WERI-Rb-1 (cell line): Measurements from ENCODE around the gene TEX36.
A peak's percentile ranks its signal among the peaks of the same experiment; 100 is the strongest.

Experiments used
- DNase-seq: peaks from one replicate; pipeline ENCODE4 v3.0.0-alpha.2; 2020
- H3K27ac ChIP-seq: fragments of 250-450 bp; sonication (Bioruptor Pico); 2 replicates; pipeline ENCODE4 v1.5.1; 2020; ENCODE audit warnings: mild to moderate bottlenecking, moderate library complexity
- H3K27me3 ChIP-seq: fragments of 250-450 bp; sonication (Bioruptor Pico); 2 replicates; pipeline ENCODE4 v1.5.1; 2021; ENCODE audit warnings: mild to moderate bottlenecking, low read depth, moderate library complexity; ENCODE audit not compliant: insufficient read depth, severe bottlenecking
- H3K36me3 ChIP-seq: fragments of 250-450 bp; sonication (Bioruptor Pico); 2 replicates; pipeline ENCODE4 v1.5.1; 2020; ENCODE audit warnings: mild to moderate bottlenecking, moderate library complexity
- H3K4me3 ChIP-seq: 2 replicates; pipeline ENCODE4 v1.5.1; 2011; ENCODE audit warnings: low read depth, mild to moderate bottlenecking, control low read depth, low read length
- H3K9me3 ChIP-seq: fragments of 250-450 bp; sonication (Bioruptor Pico); 2 replicates; pipeline ENCODE4 v1.5.1; 2021; ENCODE audit warnings: mild to moderate bottlenecking, moderate library complexity; ENCODE audit not compliant: severe bottlenecking
- CTCF ChIP-seq: IDR thresholded peaks from 2 replicates; pipeline ENCODE4 v1.5.1; 2011; ENCODE audit warnings: low read depth, mild to moderate bottlenecking, control low read depth, inconsistent platforms, low read length

TEX36 gene

GRCh38 chr10:125633517-125633999, 49.4 kb downstream of the TEX36 start:
- no peak for DNase-seq
- TF ChIP-seq CTCF, result no peak
- H3K27me3 ChIP-seq, result peaks cover 19% of the 10 kb centered on the region
- no peak overlapping the region for H3K27ac ChIP-seq
- H3K4me3 ChIP-seq, result no peak overlapping the region
- no peaks in the 10 kb centered on the region for H3K36me3 ChIP-seq
- no peaks in the 10 kb centered on the region for H3K9me3 ChIP-seq

DNA sequence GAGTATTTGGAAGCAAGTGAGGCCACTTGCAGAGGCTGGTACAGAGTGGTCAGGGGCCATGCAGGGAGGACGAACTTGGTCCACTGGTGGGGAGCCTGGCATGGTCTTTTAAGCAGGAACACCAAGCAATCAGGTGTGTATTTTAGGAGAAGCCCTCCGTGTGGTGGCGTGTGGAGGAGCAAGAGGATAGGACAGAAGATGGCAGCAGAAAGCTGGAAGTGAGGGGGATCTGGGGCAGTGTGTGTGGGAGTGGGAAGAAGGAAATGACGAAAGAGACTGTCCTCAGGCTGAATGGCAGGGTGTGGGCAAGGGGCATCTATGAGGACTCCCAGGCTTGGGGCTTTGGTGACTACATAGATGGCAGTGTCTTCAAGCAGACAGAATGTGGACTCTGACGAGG, 51.2 kb downstream of the TEX36 start:
- no peaks in the 10 kb centered on the region for H3K9me3 ChIP-seq
- H3K4me3 ChIP-seq, result no peak overlapping the region
- TF ChIP-seq CTCF, result peak; percentile 7; the same call in 1 of the 2 replicates
- H3K36me3 ChIP-seq, result no peaks in the 10 kb centered on the region
- no peak for DNase-seq
- peaks cover 18% of the 10 kb centered on the region for H3K27me3 ChIP-seq
- no peak overlapping the region for H3K27ac ChIP-seq

DNA sequence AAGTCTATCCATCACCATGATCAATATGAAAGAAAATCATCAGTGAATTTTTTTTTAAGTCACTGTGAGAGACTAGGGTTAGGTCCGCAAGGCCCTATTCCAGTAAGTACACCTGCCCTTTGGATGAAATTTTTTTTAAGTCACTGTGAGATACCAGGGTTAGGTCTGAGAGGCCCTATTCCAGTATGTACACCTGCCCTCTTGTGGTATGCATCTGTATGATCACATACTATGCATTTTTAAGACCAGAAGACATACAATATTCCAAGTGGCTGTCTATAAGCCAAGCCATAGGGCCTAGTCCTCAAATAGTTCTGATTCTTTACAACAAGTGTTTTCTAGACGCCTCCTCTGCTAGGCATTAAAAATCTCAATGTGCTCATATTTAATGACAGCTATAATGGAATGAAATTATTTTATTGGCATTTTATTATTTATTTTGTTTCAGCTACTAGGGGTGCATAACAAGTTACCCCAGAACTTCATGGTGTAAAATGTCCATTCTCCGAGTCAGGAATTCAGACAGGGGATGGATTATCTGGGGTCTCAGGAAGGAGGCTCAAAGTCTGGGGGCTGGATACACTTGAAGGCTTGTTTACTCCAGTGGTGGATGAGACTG, 53.1 kb downstream of the TEX36 start:
- H3K27ac ChIP-seq, result no peak overlapping the region
- DNase-seq, result no peak
- TF ChIP-seq CTCF, result peak; percentile 49
- no peak overlapping the region for H3K4me3 ChIP-seq
- no peaks in the 10 kb centered on the region for H3K9me3 ChIP-seq
- no peaks in the 10 kb centered on the region for H3K36me3 ChIP-seq
- peaks cover 18% of the 10 kb centered on the region for H3K27me3 ChIP-seq

GRCh38 chr10:125628104-125629049, 54.6 kb downstream of the TEX36 start:
- H3K9me3 ChIP-seq, result no peaks in the 10 kb centered on the region
- TF ChIP-seq CTCF, result no peak
- H3K27me3 ChIP-seq, result peaks cover 15% of the 10 kb centered on the region
- no peak overlapping the region for H3K27ac ChIP-seq
- no peak for DNase-seq
- no peak overlapping the region for H3K4me3 ChIP-seq
- H3K36me3 ChIP-seq, result no peaks in the 10 kb centered on the region

DNA sequence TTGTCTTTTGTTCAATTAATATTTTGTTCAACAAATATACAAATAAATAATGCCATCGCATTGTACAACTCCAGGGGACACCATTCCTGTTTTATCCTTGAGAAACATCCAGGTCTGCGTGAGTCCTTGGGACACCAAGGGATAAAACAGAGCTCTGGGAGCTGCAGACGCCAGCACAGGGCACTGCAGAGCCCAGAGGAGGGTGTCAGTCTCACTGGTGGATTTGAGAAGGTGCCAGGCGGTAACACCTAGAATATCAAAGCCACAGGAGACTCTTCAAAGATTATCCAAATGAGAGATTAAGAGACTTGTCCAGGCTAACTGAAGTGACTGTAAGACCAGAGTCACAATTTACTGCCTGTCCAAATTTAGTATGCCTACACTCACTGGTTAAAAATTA, 55.3 kb downstream of the TEX36 start:
- no peaks in the 10 kb centered on the region for H3K36me3 ChIP-seq
- H3K27me3 ChIP-seq, result peaks cover 7% of the 10 kb centered on the region
- H3K27ac ChIP-seq, result no peak overlapping the region
- TF ChIP-seq CTCF, result no peak
- no peak for DNase-seq
- no peak overlapping the region for H3K4me3 ChIP-seq
- no peaks in the 10 kb centered on the region for H3K9me3 ChIP-seq
